Neural progenitor cell (in vitro differentiated cells): Measurements from ENCODE around the gene RNLS.

Experiments
- EZH2 ChIP-seq: fragments of 200-600 bp; sonication (generic); IDR thresholded peaks from 2 replicates; pipeline ENCODE4 v1.6.1; 2017; ENCODE audit warnings: antibody characterized with exemption, mild to moderate bottlenecking, moderate library complexity
- EZH2phosphoT487 ChIP-seq: fragments of 200-600 bp; sonication (generic); IDR thresholded peaks from 2 replicates; pipeline ENCODE4 v1.6.1; 2017; ENCODE audit warnings: antibody characterized with exemption
- TF ChIP-seq, protein P1 (sequence below): fragments of 200-600 bp; sonication (generic); IDR thresholded peaks from 2 replicates; pipeline ENCODE4 v1.5.1; 2017; ENCODE audit warnings: antibody characterized with exemption, mild to moderate bottlenecking

GRCh38 chr10:88346144-88346977 is 236.8 kb downstream of the RNLS start:
- TF ChIP-seq, protein P1, sequence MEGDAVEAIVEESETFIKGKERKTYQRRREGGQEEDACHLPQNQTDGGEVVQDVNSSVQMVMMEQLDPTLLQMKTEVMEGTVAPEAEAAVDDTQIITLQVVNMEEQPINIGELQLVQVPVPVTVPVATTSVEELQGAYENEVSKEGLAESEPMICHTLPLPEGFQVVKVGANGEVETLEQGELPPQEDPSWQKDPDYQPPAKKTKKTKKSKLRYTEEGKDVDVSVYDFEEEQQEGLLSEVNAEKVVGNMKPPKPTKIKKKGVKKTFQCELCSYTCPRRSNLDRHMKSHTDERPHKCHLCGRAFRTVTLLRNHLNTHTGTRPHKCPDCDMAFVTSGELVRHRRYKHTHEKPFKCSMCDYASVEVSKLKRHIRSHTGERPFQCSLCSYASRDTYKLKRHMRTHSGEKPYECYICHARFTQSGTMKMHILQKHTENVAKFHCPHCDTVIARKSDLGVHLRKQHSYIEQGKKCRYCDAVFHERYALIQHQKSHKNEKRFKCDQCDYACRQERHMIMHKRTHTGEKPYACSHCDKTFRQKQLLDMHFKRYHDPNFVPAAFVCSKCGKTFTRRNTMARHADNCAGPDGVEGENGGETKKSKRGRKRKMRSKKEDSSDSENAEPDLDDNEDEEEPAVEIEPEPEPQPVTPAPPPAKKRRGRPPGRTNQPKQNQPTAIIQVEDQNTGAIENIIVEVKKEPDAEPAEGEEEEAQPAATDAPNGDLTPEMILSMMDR: no peak
- TF ChIP-seq EZH2phosphoT487 (no peak), EZH2 (no peak)
